ENCODE data around the gene AR.

DNA sequence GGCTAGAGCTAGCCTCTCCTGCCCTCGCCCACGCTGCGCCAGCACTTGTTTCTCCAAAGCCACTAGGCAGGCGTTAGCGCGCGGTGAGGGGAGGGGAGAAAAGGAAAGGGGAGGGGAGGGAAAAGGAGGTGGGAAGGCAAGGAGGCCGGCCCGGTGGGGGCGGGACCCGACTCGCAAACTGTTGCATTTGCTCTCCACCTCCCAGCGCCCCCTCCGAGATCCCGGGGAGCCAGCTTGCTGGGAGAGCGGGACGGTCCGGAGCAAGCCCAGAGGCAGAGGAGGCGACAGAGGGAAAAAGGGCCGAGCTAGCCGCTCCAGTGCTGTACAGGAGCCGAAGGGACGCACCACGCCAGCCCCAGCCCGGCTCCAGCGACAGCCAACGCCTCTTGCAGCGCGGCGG, at the start of gene AR:
- TF ChIP-seq, protein P1, sequence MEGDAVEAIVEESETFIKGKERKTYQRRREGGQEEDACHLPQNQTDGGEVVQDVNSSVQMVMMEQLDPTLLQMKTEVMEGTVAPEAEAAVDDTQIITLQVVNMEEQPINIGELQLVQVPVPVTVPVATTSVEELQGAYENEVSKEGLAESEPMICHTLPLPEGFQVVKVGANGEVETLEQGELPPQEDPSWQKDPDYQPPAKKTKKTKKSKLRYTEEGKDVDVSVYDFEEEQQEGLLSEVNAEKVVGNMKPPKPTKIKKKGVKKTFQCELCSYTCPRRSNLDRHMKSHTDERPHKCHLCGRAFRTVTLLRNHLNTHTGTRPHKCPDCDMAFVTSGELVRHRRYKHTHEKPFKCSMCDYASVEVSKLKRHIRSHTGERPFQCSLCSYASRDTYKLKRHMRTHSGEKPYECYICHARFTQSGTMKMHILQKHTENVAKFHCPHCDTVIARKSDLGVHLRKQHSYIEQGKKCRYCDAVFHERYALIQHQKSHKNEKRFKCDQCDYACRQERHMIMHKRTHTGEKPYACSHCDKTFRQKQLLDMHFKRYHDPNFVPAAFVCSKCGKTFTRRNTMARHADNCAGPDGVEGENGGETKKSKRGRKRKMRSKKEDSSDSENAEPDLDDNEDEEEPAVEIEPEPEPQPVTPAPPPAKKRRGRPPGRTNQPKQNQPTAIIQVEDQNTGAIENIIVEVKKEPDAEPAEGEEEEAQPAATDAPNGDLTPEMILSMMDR (IDR thresholded peaks at IDR 0.05; ENCODE audit: poor library complexity, severe bottlenecking), result no peak
- TF ChIP-seq TAF1 (IDR thresholded peaks at IDR 0.05; ENCODE audit: low read depth), result no peak
- TF ChIP-seq EZH2 (IDR thresholded peaks at IDR 0.05; ENCODE audit: borderline replicate concordance, insufficient read depth, low read length, poor library complexity, severe bottlenecking), result no peak
- TF ChIP-seq RAD21 (conservative IDR thresholded peaks at IDR 0.05), result no peak
- no peak for TF ChIP-seq SMC3 (conservative IDR thresholded peaks at IDR 0.05; ENCODE audit: poor library complexity)
- no peak for TF ChIP-seq EP300 (conservative IDR thresholded peaks at IDR 0.05; ENCODE audit: poor library complexity, severe bottlenecking)
- no peak for TF ChIP-seq POLR2AphosphoS5 (IDR thresholded peaks at IDR 0.05)
- no peak for TF ChIP-seq REST (IDR thresholded peaks at IDR 0.05; ENCODE audit: borderline replicate concordance)

Measured in neural cell (in vitro differentiated cells).